Adrenal gland (tissue), 12 donors: Measurements from ENCODE around the gene RGS3. TPM values are rescaled to one million over a fixed set of nuclear protein-coding genes. Genes with fewer than 3 reads are reported as not detected.
A peak's percentile ranks its signal among the peaks of the same experiment; 100 is the strongest.

Experiments
- DNase-seq, 7 donors: peaks; one replicate each; pipeline ENCODE4 v3.0.0-alpha.2; 2019 to 2020
- H3K27ac ChIP-seq, 5 donors: fragments of 200-600 bp; sonication (generic) in 4 of 5; 1 replicate in 3 of 5; 2 replicates in 2 of 5; pipeline versions ENCODE4 v1.5.1 to v1.8.0; 2016 to 2020; ENCODE audit warnings: mild to moderate bottlenecking in 1 of 5
- H3K27me3 ChIP-seq: fragments of 200-600 bp; 2 replicates; pipeline ENCODE4 v1.8.0; 2021
- H3K36me3 ChIP-seq, 2 donors: fragments of 200-600 bp; replicated peaks in 1 of 2; 1 replicate in 1 of 2; 2 replicates in 1 of 2; pipeline versions ENCODE4 v1.5.1 to v1.8.0; 2018 to 2022
- H3K4me1 ChIP-seq, 2 donors: fragments of 200-600 bp; replicated peaks in 1 of 2; 1 replicate in 1 of 2; 2 replicates in 1 of 2; pipeline versions ENCODE4 v1.5.1 to v1.8.0; 2018 to 2021
- H3K4me3 ChIP-seq, 4 donors: fragments of 200-600 bp; sonication (generic) in 3 of 4; one replicate each; pipeline ENCODE4 v1.5.1; 2016 to 2018
- H3K9me3 ChIP-seq, 3 donors: fragments of 200-600 bp; sonication (generic) in 1 of 3; replicated peaks in 1 of 3; 1 replicate in 2 of 3; 2 replicates in 1 of 3; pipeline versions ENCODE4 v1.5.1 to v1.8.0; 2016 to 2021
- POLR2A ChIP-seq, 2 donors: fragments of 450-650 bp; IDR thresholded peaks; one replicate each; pipeline ENCODE4 v1.6.1; 2017; ENCODE audit warnings: antibody characterized with exemption in 2 of 2, mild to moderate bottlenecking in 2 of 2, moderate library complexity in 1 of 2
- WGBS, 4 donors: extraction: QIAGEN DNeasy Blood & Tissue Kit in 2 of 4; methylation state at CpG; one replicate each; pipeline versions ENCODE4 v1.1.5 to v1.1.7; 2013 to 2017; 5-methylcytosine and 5-hydroxymethylcytosine counted together
- intact Hi-C, 2 donors: fragments of 100-400 bp; cut with DNase I; formaldehyde crosslinking; loops; one replicate each; pipeline versions ENCODE4 v1.14.1 to v1.15.0; 2022 to 2023
- polyA plus RNA-seq, 3 donors: library from polyadenylated mRNA; stranded (reverse); fragments of 200-250 nt in 2 of 3; fragments of 350-450 nt in 1 of 3; fragmentation: Illumina TruSeq in 1 of 3; extraction: RNeasy Lipid Tissue Mini Kit (QIAGEN cat#74804) in 1 of 3; gene quantifications; one replicate each; pipeline ENCODE4 v1.2.3, GENCODE V29; 2013 to 2014
- total RNA-seq, 9 donors: library from RNA; depleted of rRNA in 4 of 9; stranded (reverse); fragments of >200 nt in 4 of 9; fragments of 120-200 nt in 1 of 9; fragmentation: NEBNext Ultra II Directional in 1 of 9; extraction: Animal tissue kit (Norgen Biotek cat#: 25700) in 1 of 9; gene quantifications; one replicate each; pipeline versions ENCODE4 v1.1.0 to v1.2.4, GENCODE V29; 2013 to 2023
- TF ChIP-seq, protein P1 (sequence below), 6 experiments: fragments of 450-650 bp in 4 of 6; fragments of 200-600 bp in 2 of 6; sonication (generic) in 1 of 6; IDR thresholded peaks; 1 replicate in 5 of 6; 2 replicates in 1 of 6; pipeline versions ENCODE4 v1.5.1 to v1.8.0; 2016 to 2021; ENCODE audit warnings: antibody characterized with exemption in 6 of 6, mild to moderate bottlenecking in 2 of 6, moderate library complexity in 1 of 6
- donor health status: healthy with polysubstance abuse.
- donor health status: Bipolar disorder and iron deficiency.
- donor health status: DM: yes; HTN: yes; CAD: no.
- donor health status: DM: no; HTN: no; CAD: no.
- donor health status: DM: no; HTN: no; CAD: no.
- donor health status: DM: yes; HTN: yes; CAD: no.

Gene RGS3
- total and polyA plus RNA-seq, 12 donors = 34.5 to 126 (median 65.6) TPM

DNA sequence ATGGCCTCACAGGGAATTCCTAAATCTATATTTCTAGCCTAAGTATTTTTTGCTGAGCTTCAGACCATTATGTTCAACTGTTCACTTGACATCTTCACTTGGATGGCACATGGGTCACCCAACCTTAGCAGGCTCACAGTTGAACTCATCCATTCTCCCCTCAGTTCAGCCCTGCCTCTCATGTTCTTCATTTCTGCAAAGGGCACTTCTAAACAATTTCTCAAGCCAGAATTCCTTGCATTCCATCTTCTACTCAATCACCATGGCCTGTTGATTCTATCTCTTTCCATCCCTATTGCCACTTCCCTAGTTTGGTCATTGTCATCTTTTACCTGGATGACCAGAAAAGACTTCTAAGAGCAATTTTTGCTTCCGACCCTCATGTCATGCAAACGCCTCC, 7.3 kb upstream of the RGS3 start:
- Histone ChIP-seq H3K36me3 (no peaks in the 10 kb centered on the region), H3K9me3 (no peaks in the 10 kb centered on the region), H3K4me1 (peaks cover 5 to 28% of the 10 kb centered on the region in 2 donors), H3K4me3 (no peak overlapping the region), H3K27me3 (no peaks in the 10 kb centered on the region), H3K27ac (peak overlapping the region in 3 of 5 donors; percentile 76 to 88 (median 85))
- intact Hi-C loops = no loop called here
- WGBS, 4 donors = 97 to 98% (median 98%) methylated on average over 2 of the region's 2 CpGs
- no peak for DNase-seq
- TF ChIP-seq POLR2A (IDR thresholded peaks at IDR 0.05) = no peak
- TF ChIP-seq, protein P1, sequence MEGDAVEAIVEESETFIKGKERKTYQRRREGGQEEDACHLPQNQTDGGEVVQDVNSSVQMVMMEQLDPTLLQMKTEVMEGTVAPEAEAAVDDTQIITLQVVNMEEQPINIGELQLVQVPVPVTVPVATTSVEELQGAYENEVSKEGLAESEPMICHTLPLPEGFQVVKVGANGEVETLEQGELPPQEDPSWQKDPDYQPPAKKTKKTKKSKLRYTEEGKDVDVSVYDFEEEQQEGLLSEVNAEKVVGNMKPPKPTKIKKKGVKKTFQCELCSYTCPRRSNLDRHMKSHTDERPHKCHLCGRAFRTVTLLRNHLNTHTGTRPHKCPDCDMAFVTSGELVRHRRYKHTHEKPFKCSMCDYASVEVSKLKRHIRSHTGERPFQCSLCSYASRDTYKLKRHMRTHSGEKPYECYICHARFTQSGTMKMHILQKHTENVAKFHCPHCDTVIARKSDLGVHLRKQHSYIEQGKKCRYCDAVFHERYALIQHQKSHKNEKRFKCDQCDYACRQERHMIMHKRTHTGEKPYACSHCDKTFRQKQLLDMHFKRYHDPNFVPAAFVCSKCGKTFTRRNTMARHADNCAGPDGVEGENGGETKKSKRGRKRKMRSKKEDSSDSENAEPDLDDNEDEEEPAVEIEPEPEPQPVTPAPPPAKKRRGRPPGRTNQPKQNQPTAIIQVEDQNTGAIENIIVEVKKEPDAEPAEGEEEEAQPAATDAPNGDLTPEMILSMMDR (IDR thresholded peaks at IDR 0.05) = no peak

DNA sequence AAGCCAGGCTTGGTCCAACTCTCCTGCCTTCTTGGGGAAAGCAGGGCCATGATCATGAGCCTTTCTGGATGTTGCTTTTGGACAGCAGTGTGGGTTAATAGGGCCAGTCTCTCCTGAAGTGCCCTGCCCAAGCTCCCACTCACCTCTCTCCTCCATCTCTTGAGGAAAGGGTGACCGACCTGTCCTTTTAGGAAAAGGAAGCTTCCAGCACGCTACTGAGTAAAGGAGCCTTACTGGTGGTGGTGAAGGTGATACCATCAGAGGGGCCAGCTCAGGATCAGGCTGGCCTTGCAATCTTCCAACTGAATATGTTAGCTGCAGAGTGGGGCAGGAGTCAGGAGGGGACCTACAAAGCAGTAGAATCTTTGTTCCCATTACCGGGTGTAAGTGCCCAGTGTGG, 2.2 kb upstream of the RGS3 start:
- no peak overlapping the region for H3K4me3 ChIP-seq
- H3K9me3 ChIP-seq = no peaks in the 10 kb centered on the region
- intact Hi-C loops = no loop called here
- H3K36me3 ChIP-seq = no peaks in the 10 kb centered on the region
- H3K4me1 ChIP-seq = peaks cover 6 to 7% of the 10 kb centered on the region in 2 donors
- WGBS, 4 donors = 85 to 98% (median 96%) methylated on average over 2 to 3 of the region's 3 CpGs
- DNase-seq = peak in 1 of 7 donors; percentile 9
- H3K27ac ChIP-seq = no peak overlapping the region
- TF ChIP-seq, protein P1 (IDR thresholded peaks at IDR 0.05) = no peak
- no peak for TF ChIP-seq POLR2A (IDR thresholded peaks at IDR 0.05)
- no peaks in the 10 kb centered on the region for H3K27me3 ChIP-seq

DNA sequence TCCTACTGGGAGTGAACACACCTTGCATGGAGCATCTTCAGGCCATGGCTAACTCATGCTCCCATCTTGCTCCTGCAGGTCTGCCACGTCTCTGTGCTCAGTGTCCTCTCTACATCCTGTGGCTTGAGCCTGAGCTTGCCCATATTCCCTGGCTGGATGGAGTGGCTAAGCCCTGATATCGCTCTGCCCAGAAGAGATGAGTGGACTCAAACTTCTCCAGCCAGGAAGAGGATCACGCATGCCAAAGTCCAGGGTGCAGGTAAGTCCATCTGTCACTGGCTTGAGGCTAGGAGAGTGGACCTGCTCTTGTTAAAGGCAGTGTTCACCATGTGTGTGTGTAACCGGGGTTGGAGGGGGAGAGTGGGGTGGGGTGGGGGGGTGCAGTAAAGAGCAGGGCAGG, 1.6 kb upstream of the RGS3 start:
- no peaks in the 10 kb centered on the region for H3K36me3 ChIP-seq
- peak in 1 of 7 donors; percentile 10 for DNase-seq
- H3K4me3 ChIP-seq = no peak overlapping the region
- H3K27me3 ChIP-seq = no peaks in the 10 kb centered on the region
- WGBS, 4 donors = 84 to 97% (median 96%) methylated on average over 4 of the region's 4 CpGs
- peaks cover 0 to 7% of the 10 kb centered on the region in 2 donors for H3K4me1 ChIP-seq
- intact Hi-C loops = no loop called here
- H3K27ac ChIP-seq = no peak overlapping the region
- TF ChIP-seq POLR2A (IDR thresholded peaks at IDR 0.05) = no peak
- TF ChIP-seq, protein P1 (IDR thresholded peaks at IDR 0.05) = no peak
- no peaks in the 10 kb centered on the region for H3K9me3 ChIP-seq

DNA sequence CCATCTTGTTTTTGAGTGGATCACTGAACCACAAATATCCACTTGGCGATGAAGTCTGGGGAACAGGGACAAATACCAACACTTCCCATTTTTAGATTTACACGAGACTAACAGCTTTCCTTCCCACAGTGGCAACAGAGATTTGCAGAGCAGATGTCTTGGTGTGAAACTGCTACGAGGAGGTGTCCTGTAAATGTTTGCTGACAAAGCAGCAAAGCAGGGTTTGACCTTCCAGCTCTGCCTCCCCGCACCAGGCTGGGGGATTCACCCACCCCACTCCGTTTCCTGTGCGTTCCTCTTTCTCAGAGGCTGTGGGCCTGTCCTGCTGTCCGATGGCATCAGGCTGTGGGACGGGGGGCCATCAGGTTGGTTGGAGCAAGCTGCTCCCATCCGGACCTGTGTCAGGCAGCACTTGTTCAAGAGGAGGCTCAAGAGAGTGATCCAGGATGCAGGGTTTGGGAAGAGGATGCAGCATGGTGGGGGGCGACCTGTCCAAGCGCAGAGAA, 693 bp upstream of the RGS3 start:
- intact Hi-C loops = no loop called here
- Histone ChIP-seq H3K4me1 (peaks cover 0 to 7% of the 10 kb centered on the region in 2 donors), H3K27ac (no peak overlapping the region), H3K4me3 (no peak overlapping the region), H3K36me3 (no peaks in the 10 kb centered on the region), H3K27me3 (no peaks in the 10 kb centered on the region), H3K9me3 (no peaks in the 10 kb centered on the region)
- peak in 2 of 7 donors; percentile 14 to 47 for DNase-seq
- TF ChIP-seq POLR2A (IDR thresholded peaks at IDR 0.05) = no peak
- 85 to 90% (median 87%) methylated on average over 10 to 11 of the region's 11 CpGs for WGBS, 4 donors

DNA sequence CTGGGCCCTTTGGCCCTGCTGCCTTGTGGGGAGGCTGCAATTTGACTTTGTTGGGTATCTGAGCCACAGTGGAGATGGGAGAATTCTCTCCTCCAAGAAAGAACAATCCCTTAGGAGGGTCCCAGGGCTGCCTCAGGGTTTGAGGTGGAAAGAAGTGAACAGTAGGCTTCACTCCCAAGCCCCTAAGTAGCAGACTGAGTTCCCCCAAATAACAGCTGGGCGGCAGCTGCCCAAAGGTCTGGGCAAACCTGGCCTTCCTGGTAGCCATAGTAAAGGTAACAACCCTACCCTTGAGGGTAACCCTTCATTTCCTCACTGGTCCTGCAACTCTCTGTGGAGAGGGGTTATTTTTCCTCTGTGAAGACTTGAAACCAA, 746 bp downstream of the RGS3 start:
- WGBS, 4 donors = 100% methylated on average over 1 of the region's 1 CpG; no CpG with 5 or more reads in 1 of the 4 donors
- H3K9me3 ChIP-seq = no peaks in the 10 kb centered on the region
- peak in 1 of 7 donors; percentile 43 for DNase-seq
- H3K27ac ChIP-seq = no peak overlapping the region
- H3K36me3 ChIP-seq = no peaks in the 10 kb centered on the region
- peak overlapping the region in 1 of 4 donors; percentile 35 for H3K4me3 ChIP-seq
- H3K4me1 ChIP-seq = peaks cover 4 to 14% of the 10 kb centered on the region in 2 donors
- TF ChIP-seq, protein P1 (IDR thresholded peaks at IDR 0.05) = no peak
- no peak for TF ChIP-seq POLR2A (IDR thresholded peaks at IDR 0.05)
- intact Hi-C loops = no loop called here
- H3K27me3 ChIP-seq = no peaks in the 10 kb centered on the region
